ENCODE results near the gene CACHD1. TPM values are rescaled to one million over a fixed set of nuclear protein-coding genes. Genes with fewer than 3 reads are reported as not detected.

The CACHD1 gene
- total and polyA plus RNA-seq, 9 of the 15 experiments (the other 6 are each of a cell fraction or from before 2014, with no cell fraction given): 0.07 TPM; not detected in 8

DNA sequence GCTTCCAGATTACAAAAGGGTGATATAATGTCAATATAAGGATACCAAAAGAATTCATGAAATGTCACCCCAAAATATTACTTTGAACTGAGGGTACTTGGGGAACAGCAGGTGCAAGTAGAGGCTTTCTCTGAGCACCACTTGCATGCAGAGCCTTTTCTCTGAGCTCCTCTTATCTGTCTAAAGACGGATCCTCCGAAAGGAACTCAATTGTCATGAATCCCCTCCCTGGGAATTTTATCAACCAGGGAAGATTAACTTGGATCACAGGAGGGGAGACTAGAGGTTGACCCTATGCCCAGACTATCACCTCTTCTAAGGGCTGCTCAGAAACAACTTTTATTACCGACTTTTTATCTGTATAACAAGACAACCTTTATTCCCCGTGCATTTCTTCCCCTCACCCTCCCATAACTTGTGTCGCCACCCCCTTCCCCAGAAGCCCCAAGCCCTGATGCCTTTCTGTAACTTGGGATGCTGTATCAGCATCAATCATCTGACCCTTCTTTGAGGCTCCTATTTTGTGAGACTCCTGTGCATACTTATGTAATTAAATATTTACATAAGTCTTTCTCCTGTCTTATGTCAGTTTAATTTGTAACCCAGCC, 94.1 kb downstream of the CACHD1 start:
- TF ChIP-seq ZNF175 (CRISPR knock-in tag; IDR thresholded peaks at IDR 0.05; ENCODE audit: low read depth) (no peak), CBX8 (IDR thresholded peaks at IDR 0.05; ENCODE audit: borderline replicate concordance, extremely low read depth, low read depth, low read length, poor library complexity, severe bottlenecking) (no peak), TAF7 (tag; IDR thresholded peaks at IDR 0.05) (no peak), ELF2 (CRISPR knock-in tag; IDR thresholded peaks at IDR 0.05) (no peak), RBM15 (IDR thresholded peaks at IDR 0.05; ENCODE audit: insufficient read depth, low read length) (no peak)
- Histone ChIP-seq H3K4me3 (no peak overlapping the region), H3K4me2 (ENCODE audit: insufficient read depth, low read length) (no peak overlapping the region), H3K9me3 (replicated peaks; ENCODE audit: control insufficient read depth, insufficient read depth, low read depth, low read length) (no peaks in the 10 kb centered on the region), H3K9me1 (ENCODE audit: control insufficient read depth, insufficient read depth, low read length) (no peaks in the 10 kb centered on the region), H4K20me1 (replicated peaks; ENCODE audit: control insufficient read depth, insufficient read depth, low read length) (no peaks in the 10 kb centered on the region), H3K36me3 (ENCODE audit: control insufficient read depth, insufficient read depth, low read length) (no peaks in the 10 kb centered on the region), H2AFZ (ENCODE audit: low read depth, low read length) (no peak overlapping the region), H3K4me1 (replicated peaks in 1 of 2; ENCODE audit: control insufficient read depth in 2 of 2, insufficient read depth in 2 of 2, low read length in 2 of 2) (no peaks in the 10 kb centered on the region), H3K27ac (ENCODE audit: extremely low read depth, low read depth, low read length) (no peak overlapping the region), H3K27me3 (ENCODE audit: control insufficient read depth in 2 of 2, insufficient read depth in 2 of 2, low read length in 2 of 2) (no peaks in the 10 kb centered on the region; a peak in 1 of 5 replicates), H3K79me2 (ENCODE audit: control insufficient read depth, insufficient read depth, low read length) (no peaks in the 10 kb centered on the region), H3K9ac (ENCODE audit: insufficient read depth in 1 of 2, low read depth in 2 of 2, low read length in 2 of 2) (no peak overlapping the region)
- CTCF ChIA-PET (ENCODE audit: low intra/inter-chr PET ratio): no interaction called here
- DNase-seq (ENCODE audit: extremely low read depth in 1 of 4, low spot score in 3 of 4) (no peak), FAIRE-seq (no peak), ATAC-seq (no peak)
- WGBS (ENCODE audit: insufficient coverage, low coverage, missing lambda C conversion rate): 2% methylated on average over 5 of the region's 5 CpGs
- POLR2A ChIA-PET: interaction anchor here (0.8 kb wide), 1 partner anchor 13 kb away, joined by 3 read pairs; no protein-coding TSS in a partner anchor
- in situ Hi-C loops (cut with MboI) (no loop called here), intact Hi-C loops (cut with micrococcal nuclease) (no loop called here)
- no TSS peak for BruUV-seq (replicated peaks)

DNA sequence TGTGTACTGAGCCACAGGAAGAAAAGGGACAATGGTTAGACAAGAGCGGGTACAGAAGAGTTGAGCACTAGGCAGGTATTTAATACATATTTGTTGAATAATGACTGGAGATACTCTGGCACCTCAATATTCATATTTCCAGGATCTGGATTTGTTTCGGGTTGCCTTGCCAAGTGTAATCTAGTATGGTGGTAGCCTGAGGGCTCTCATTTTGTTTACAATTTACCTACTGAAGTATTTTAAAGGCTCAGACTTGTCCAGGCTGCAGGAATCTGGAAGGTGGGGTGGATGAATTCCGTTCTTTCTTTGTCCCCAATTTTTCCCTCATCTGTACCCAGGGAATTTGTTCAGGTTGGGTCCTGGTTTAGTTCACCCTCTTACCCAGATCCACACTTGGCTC, 95.0 kb downstream of the CACHD1 start:
- no peaks in the 10 kb centered on the region for H3K36me3 ChIP-seq (ENCODE audit: control insufficient read depth, insufficient read depth, low read length)
- no peaks in the 10 kb centered on the region for H3K9me3 ChIP-seq (replicated peaks; ENCODE audit: control insufficient read depth, insufficient read depth, low read depth, low read length)
- intact Hi-C loops (cut with micrococcal nuclease): no loop called here
- in situ Hi-C loops (cut with MboI): no loop called here
- no peaks in the 10 kb centered on the region for H4K20me1 ChIP-seq (replicated peaks; ENCODE audit: control insufficient read depth, insufficient read depth, low read length)
- H3K4me3 ChIP-seq: no peak overlapping the region
- ATAC-seq (no peak), DNase-seq (ENCODE audit: extremely low read depth in 1 of 4, low spot score in 3 of 4) (no peak), FAIRE-seq (no peak)
- BruUV-seq (replicated peaks): no TSS peak
- H3K27me3 ChIP-seq (ENCODE audit: control insufficient read depth in 2 of 2, insufficient read depth in 2 of 2, low read length in 2 of 2): no peaks in the 10 kb centered on the region; a peak in 1 of 5 replicates
- 0% methylated on average over 3 of the region's 3 CpGs for WGBS (ENCODE audit: insufficient coverage, low coverage, missing lambda C conversion rate)
- no peaks in the 10 kb centered on the region for H3K79me2 ChIP-seq (ENCODE audit: control insufficient read depth, insufficient read depth, low read length)
- no peaks in the 10 kb centered on the region for H3K9me1 ChIP-seq (ENCODE audit: control insufficient read depth, insufficient read depth, low read length)
- no peak overlapping the region for H3K27ac ChIP-seq (ENCODE audit: extremely low read depth, low read depth, low read length)
- no peak overlapping the region for H3K4me2 ChIP-seq (ENCODE audit: insufficient read depth, low read length)
- H2AFZ ChIP-seq (ENCODE audit: low read depth, low read length): no peak overlapping the region
- CTCF ChIA-PET (ENCODE audit: low intra/inter-chr PET ratio): no interaction called here
- H3K4me1 ChIP-seq (replicated peaks in 1 of 2; ENCODE audit: control insufficient read depth in 2 of 2, insufficient read depth in 2 of 2, low read length in 2 of 2): no peaks in the 10 kb centered on the region
- no peak overlapping the region for H3K9ac ChIP-seq (ENCODE audit: insufficient read depth in 1 of 2, low read depth in 2 of 2, low read length in 2 of 2)
- POLR2A ChIA-PET: interaction anchor here (0.8 kb wide), 1 partner anchor 12 kb away, joined by 3 read pairs; no protein-coding TSS in a partner anchor
- TF ChIP-seq CHD2 (IDR thresholded peaks at IDR 0.05; ENCODE audit: low read depth, low read length) (no peak), TAF7 (tag; IDR thresholded peaks at IDR 0.05) (no peak), TBP (optimal IDR thresholded peaks at IDR 0.05; ENCODE audit: low read depth, low read length) (no peak), ZNF398 (CRISPR knock-in tag; IDR thresholded peaks at IDR 0.05) (no peak), DMBX1 (CRISPR knock-in tag; IDR thresholded peaks at IDR 0.05; ENCODE audit: borderline replicate concordance) (no peak), ELF2 (CRISPR knock-in tag; IDR thresholded peaks at IDR 0.05) (no peak), ZNF77 (CRISPR knock-in tag; IDR thresholded peaks at IDR 0.05) (no peak)
- TF ChIP-seq, protein P1, sequence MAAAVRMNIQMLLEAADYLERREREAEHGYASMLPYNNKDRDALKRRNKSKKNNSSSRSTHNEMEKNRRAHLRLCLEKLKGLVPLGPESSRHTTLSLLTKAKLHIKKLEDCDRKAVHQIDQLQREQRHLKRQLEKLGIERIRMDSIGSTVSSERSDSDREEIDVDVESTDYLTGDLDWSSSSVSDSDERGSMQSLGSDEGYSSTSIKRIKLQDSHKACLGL (CRISPR knock-in tag; IDR thresholded peaks at IDR 0.05; ENCODE audit: borderline replicate concordance, poor library complexity, severe bottlenecking): no peak

Measured in K562 (cell line).